Osteocyte (in vitro differentiated cells): Measurements from ENCODE around the gene PFKFB2. TPM values are rescaled to one million over a fixed set of nuclear protein-coding genes. Genes with fewer than 3 reads are reported as not detected.

ENCODE experiments used
- DNase-seq: peaks from one replicate; pipeline ENCODE4 v3.0.0; 2021; ENCODE audit warnings: mixed read lengths; ENCODE audit not compliant: unreplicated experiment; ENCODE audit errors: extremely low spot score
- H3K27ac Mint-ChIP-seq: one replicate; pipeline ENCODE4 v1.8.0; 2021; ENCODE audit warnings: mild to moderate bottlenecking, mixed read lengths; ENCODE audit not compliant: unreplicated experiment
- H3K27me3 Mint-ChIP-seq: one replicate; pipeline ENCODE4 v1.8.0; 2021; ENCODE audit warnings: mixed read lengths; ENCODE audit not compliant: unreplicated experiment
- H3K36me3 Mint-ChIP-seq: one replicate; pipeline ENCODE4 v1.8.0; 2021; ENCODE audit warnings: mixed read lengths; ENCODE audit not compliant: unreplicated experiment
- H3K4me1 Mint-ChIP-seq: one replicate; pipeline ENCODE4 v1.8.0; 2021; ENCODE audit warnings: mixed read lengths; ENCODE audit not compliant: unreplicated experiment
- H3K4me3 Mint-ChIP-seq: one replicate; pipeline ENCODE4 v1.8.0; 2021; ENCODE audit warnings: mild to moderate bottlenecking, moderate library complexity, mixed read lengths; ENCODE audit not compliant: unreplicated experiment
- H3K9me3 Mint-ChIP-seq: one replicate; pipeline ENCODE4 v1.8.0; 2021; ENCODE audit warnings: mixed read lengths; ENCODE audit not compliant: unreplicated experiment
- long read RNA-seq: library from polyadenylated mRNA; unstranded; transcript quantifications from one replicate; pipeline ENCODE4 v2.0.0, GENCODE V29; 2021
- total RNA-seq: library from RNA; stranded (reverse); gene quantifications from 2 replicates; pipeline ENCODE4 v1.2.1, GENCODE V29; 2021
- TF ChIP-seq, protein P1 (sequence below): fragments of 200-600 bp; sonication (generic); IDR thresholded peaks from 2 replicates; pipeline ENCODE4 v1.5.0; 2021; ENCODE audit warnings: antibody characterized with exemption, mild to moderate bottlenecking, moderate library complexity

PFKFB2 gene
- 15.8 TPM in 2 replicates for total RNA-seq
- long read RNA-seq, full-length matches to known transcripts: 2 of 21 reads
- long read RNA-seq, partial matches to known transcripts: 2 of 21 reads
- long read RNA-seq, other reads (novel, unspliced or antisense): 17 of 21 reads

DNA sequence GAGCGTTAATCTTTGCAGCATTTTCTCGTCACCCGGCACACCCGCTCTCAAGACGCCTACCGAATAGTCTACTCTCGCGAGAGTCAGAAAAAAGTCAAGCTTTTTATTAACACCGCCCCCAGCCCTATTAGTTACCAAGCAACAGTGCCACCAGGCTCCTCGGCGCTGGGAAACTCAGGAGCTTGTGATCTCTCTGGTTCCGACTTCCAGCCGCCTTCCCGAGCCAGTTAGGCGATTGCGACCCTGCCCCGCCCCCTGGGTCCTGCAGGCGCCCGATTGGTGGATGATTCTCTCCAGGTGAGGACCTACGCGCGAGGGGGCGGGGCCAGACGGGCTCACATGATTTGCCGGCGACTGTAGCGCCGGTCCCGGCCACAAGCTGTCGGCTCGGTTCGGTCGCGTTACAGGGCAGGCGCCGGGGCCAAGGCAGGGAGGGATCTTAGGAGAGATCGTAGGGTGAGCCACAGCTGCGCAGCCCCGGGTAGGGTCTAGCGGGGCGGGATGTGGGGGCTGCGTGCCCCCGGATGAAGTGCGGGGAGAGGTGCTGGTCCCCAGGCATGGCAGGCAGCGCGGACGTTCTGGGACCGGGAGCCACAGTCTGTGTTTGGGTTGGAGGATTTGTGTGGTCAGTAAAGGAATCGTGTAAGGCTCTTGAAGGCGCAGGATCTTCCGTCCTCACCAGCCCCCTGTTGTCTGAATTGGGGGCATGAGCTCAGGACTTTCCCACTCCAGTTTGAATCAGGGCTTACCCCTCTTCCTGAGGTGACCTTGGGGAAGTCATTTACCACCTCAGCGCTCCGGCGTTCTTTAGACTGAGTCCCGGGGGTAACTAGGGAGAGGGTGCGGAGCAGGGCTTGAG is at the start of gene PFKFB2:
Gene PFKFB2, plus strand, starts transcription at position 365 of the 859 bp plus-strand sequence. CDS start 1,443 bp downstream, outside the sequence.
- Mint-ChIP-seq H3K9me3 (no peaks in the 10 kb centered on the region), H3K27me3 (no peaks in the 10 kb centered on the region), H3K4me1 (peaks cover 34% of the 10 kb centered on the region), H3K27ac (peak within 1 kb of the TSS; percentile 95), H3K36me3 (peaks cover 4% of the 10 kb centered on the region), H3K4me3 (peak within 1 kb of the TSS; percentile 98)
- peak; percentile 97 for DNase-seq
- TF ChIP-seq, protein P1, sequence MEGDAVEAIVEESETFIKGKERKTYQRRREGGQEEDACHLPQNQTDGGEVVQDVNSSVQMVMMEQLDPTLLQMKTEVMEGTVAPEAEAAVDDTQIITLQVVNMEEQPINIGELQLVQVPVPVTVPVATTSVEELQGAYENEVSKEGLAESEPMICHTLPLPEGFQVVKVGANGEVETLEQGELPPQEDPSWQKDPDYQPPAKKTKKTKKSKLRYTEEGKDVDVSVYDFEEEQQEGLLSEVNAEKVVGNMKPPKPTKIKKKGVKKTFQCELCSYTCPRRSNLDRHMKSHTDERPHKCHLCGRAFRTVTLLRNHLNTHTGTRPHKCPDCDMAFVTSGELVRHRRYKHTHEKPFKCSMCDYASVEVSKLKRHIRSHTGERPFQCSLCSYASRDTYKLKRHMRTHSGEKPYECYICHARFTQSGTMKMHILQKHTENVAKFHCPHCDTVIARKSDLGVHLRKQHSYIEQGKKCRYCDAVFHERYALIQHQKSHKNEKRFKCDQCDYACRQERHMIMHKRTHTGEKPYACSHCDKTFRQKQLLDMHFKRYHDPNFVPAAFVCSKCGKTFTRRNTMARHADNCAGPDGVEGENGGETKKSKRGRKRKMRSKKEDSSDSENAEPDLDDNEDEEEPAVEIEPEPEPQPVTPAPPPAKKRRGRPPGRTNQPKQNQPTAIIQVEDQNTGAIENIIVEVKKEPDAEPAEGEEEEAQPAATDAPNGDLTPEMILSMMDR: peak; percentile 12

DNA sequence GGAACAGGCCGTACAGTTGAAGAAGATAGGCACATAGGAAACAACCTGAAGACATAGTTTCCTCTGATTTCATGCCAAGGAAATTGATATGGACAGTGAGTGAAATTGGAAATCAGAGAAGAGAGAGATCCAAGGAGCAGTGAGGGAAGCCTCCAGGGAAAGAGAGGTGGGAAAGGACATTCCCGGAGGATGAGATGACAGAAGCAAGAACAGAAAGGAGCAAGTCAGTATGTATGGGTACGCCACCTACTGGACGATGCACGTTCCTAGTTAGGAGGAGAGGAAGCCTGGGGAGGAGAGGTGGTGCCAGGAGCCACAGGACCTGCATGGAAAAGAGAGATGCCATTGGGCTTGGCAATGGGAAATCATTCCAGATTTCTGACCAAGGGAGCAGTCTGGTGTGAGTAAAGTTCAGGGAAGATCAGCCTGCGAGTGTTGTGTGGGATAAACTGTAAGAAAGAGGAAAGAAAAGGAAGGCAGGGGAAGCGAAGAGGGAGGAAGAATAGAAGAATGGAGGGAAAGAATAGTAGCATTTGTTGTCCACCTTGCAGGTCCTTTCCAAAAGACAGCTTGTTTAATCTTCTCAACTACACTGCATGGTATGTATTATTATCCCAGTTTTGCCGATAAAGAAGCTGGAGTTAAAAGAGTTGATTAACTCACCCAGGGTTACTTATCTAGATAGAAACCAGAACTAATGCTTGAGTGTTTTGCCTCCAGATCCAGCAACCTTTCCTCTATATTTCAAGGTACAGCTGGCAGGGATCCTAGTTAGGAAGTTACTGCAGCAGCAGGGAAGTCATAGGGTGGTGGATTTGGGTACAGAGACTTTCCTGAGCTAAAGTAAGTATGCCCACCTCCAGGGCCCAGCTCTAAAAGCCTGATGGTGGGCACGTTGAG is 47.9 kb upstream of the PFKFB2 start:
- no peak overlapping the region for H3K27ac Mint-ChIP-seq
- no peak for DNase-seq
- peaks cover 10% of the 10 kb centered on the region for H3K27me3 Mint-ChIP-seq
- H3K4me1 Mint-ChIP-seq: peaks cover 4% of the 10 kb centered on the region
- H3K9me3 Mint-ChIP-seq: no peaks in the 10 kb centered on the region
- H3K36me3 Mint-ChIP-seq: no peaks in the 10 kb centered on the region
- TF ChIP-seq, protein P1: peak; percentile 63
- no peak overlapping the region for H3K4me3 Mint-ChIP-seq

DNA sequence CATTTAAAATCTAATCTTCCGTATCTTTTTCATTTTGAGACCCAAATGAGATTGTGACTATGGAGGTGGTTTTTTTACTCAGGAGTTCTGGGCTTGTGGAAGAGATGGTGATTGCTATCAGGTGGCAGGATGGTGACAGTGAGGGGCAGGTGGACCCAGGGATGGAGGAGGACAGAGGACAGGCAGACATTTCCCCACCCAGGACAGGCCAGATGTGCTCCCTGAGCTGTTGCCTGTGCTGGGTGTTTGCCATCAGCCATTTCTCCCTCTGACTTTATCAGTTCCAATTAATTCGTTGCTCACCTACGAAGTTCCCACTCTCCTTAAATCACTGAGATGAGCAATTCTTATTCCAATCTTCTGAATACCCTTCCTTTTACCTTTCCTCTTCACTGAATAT is 47.0 kb upstream of the PFKFB2 start:
- peaks cover 4% of the 10 kb centered on the region for H3K4me1 Mint-ChIP-seq
- no peak overlapping the region for H3K4me3 Mint-ChIP-seq
- TF ChIP-seq, protein P1: no peak
- no peak overlapping the region for H3K27ac Mint-ChIP-seq
- no peaks in the 10 kb centered on the region for H3K36me3 Mint-ChIP-seq
- H3K27me3 Mint-ChIP-seq: peaks cover 10% of the 10 kb centered on the region
- H3K9me3 Mint-ChIP-seq: no peaks in the 10 kb centered on the region
- no peak for DNase-seq

DNA sequence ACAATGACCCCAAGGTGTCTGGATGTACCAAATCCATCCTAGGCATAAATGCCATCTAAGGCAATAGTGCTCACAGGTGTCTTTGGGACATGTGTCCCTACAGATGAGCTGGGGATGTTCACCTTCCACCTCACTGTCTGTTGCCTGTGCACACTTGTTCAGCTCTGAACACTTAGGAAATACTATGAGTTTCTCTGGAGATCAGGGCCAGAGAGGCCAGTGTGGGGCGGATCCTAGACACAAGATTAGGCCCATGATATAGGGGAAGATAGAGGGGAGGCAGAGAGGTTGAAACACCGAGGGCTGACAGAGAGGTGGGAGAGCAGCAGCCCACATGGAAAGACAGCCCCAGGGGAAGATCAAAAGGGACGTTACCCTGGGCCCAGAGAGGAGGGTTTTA is 46.2 kb upstream of the PFKFB2 start:
- Mint-ChIP-seq H3K36me3 (no peaks in the 10 kb centered on the region), H3K9me3 (no peaks in the 10 kb centered on the region), H3K27ac (no peak overlapping the region), H3K27me3 (peaks cover 16% of the 10 kb centered on the region), H3K4me1 (peaks cover 4% of the 10 kb centered on the region), H3K4me3 (no peak overlapping the region)
- TF ChIP-seq, protein P1: no peak
- DNase-seq: no peak
